GM21360 (cell line): Measurements from ENCODE around the gene THG1L.
A peak's percentile ranks its signal among the peaks of the same experiment; 100 is the strongest.

Experiments used
- ATAC-seq: cut with Tn5 transposase; IDR thresholded peaks from one replicate; pipeline ENCODE4 v1.9.1; 2021; ENCODE audit warnings: mild to moderate bottlenecking, moderate library complexity; ENCODE audit not compliant: unreplicated experiment

The THG1L gene

GRCh38 chr5:157750320-157750719 is 19.1 kb downstream of the THG1L start:
- no peak for ATAC-seq

GRCh38 chr5:157756122-157756521 is 24.9 kb downstream of the THG1L start:
- ATAC-seq: no peak

GRCh38 chr5:157758706-157759105 is 27.5 kb downstream of the THG1L start:
- ATAC-seq: no peak

GRCh38 chr5:157761690-157762621 is 30.7 kb downstream of the THG1L start:
- ATAC-seq: peak; percentile 74

GRCh38 chr5:157764531-157764930 is 33.3 kb downstream of the THG1L start:
- no peak for ATAC-seq

- ATAC-seq: no peak
These were observed 35.2 kb downstream of the THG1L start for GRCh38 chr5:157766442-157766841.

GRCh38 chr5:157766902-157767301 is 35.7 kb downstream of the THG1L start:
- ATAC-seq: no peak

- ATAC-seq: no peak
These were observed 36.5 kb downstream of the THG1L start for GRCh38 chr5:157767689-157768088.

GRCh38 chr5:157770665-157771064 is 39.4 kb downstream of the THG1L start:
- no peak for ATAC-seq

- no peak for ATAC-seq
These were observed 40.9 kb downstream of the THG1L start for GRCh38 chr5:157772127-157772526.

GRCh38 chr5:157778121-157778805 is 47.0 kb downstream of the THG1L start:
- ATAC-seq: no peak

- ATAC-seq: no peak
These were observed 48.0 kb downstream of the THG1L start for GRCh38 chr5:157779221-157779620.

GRCh38 chr5:157785801-157786200 is 54.6 kb downstream of the THG1L start:
- no peak for ATAC-seq
